NCI-H1694 (cell line): ENCODE data around the gene PTPA.
"Not testable (repeated sequence)": the region's sequence is repeated elsewhere in the genome, so short reads cannot be mapped to it uniquely, and the experiment has no call there.

ENCODE experiments used
- DNase-seq: peaks from one replicate; lab custom pipeline; 2025; lab: John Stamatoyannopoulos, UW

PTPA gene

GRCh38 chr9:129160712-129161533, 49.7 kb downstream of the PTPA start:
- no peak for DNase-seq

- DNase-seq: no peak
Measured at GRCh38 chr9:129161534-129161837, 50.3 kb downstream of the PTPA start.

GRCh38 chr9:129162497-129163197, 51.4 kb downstream of the PTPA start:
- no peak for DNase-seq

- DNase-seq: not testable (repeated sequence)
Measured at GRCh38 chr9:129163198-129163670, 52.0 kb downstream of the PTPA start.

- DNase-seq: no peak
Measured at GRCh38 chr9:129163753-129164152, 52.5 kb downstream of the PTPA start.

- no peak for DNase-seq
Measured at GRCh38 chr9:129164246-129164930, 53.2 kb downstream of the PTPA start.

- no peak for DNase-seq
Measured at GRCh38 chr9:129165198-129165597, 54.0 kb downstream of the PTPA start.

GRCh38 chr9:129166623-129167557, 55.7 kb downstream of the PTPA start:
- DNase-seq: no peak

- no peak for DNase-seq
Measured at GRCh38 chr9:129170229-129170628, 59.0 kb downstream of the PTPA start.

- DNase-seq: no peak
Measured at GRCh38 chr9:129171993-129172751, 61.0 kb downstream of the PTPA start.

- no peak for DNase-seq
Measured at GRCh38 chr9:129172816-129173215, 61.6 kb downstream of the PTPA start.

- DNase-seq: no peak
Measured at GRCh38 chr9:129173296-129174101, 62.3 kb downstream of the PTPA start.

- peak; percentile 51 for DNase-seq
Measured at GRCh38 chr9:129174102-129174723, 63.0 kb downstream of the PTPA start.

GRCh38 chr9:129174724-129175514, 63.7 kb downstream of the PTPA start:
- no peak for DNase-seq

GRCh38 chr9:129175515-129175824, 64.3 kb downstream of the PTPA start:
- no peak for DNase-seq

- DNase-seq: no peak
Measured at GRCh38 chr9:129175825-129176633, 64.8 kb downstream of the PTPA start.

- DNase-seq: no peak
Measured at GRCh38 chr9:129176701-129177442, 65.7 kb downstream of the PTPA start.

- DNase-seq: no peak
Measured at GRCh38 chr9:129177443-129177790, 66.2 kb downstream of the PTPA start.
